Measurements from ENCODE around the gene SMYD2.

GRCh38 chr1:214385428-214385827, 104.5 kb downstream of the SMYD2 start:
- TF ChIP-seq CTCF (IDR thresholded peaks at IDR 0.05) (no peak), POLR2A (IDR thresholded peaks at IDR 0.05) (no peak)
